ENCODE results near the gene JHY.

JHY gene

GRCh38 chr11:122871302-122871701, 11.3 kb upstream of the JHY start:
- no peak overlapping the region for H3K27ac ChIP-seq (ENCODE audit: insufficient read depth, low read length, poor library complexity, severe bottlenecking)
- H3K9me3 ChIP-seq (ENCODE audit: control insufficient read depth, low read length) = no peaks in the 10 kb centered on the region
- H3K27me3 ChIP-seq (replicated peaks; ENCODE audit: control insufficient read depth, insufficient read depth, low read length, poor library complexity, severe bottlenecking) = peaks cover 5% of the 10 kb centered on the region
- DNase-seq = no peak
- no peaks in the 10 kb centered on the region for H3K36me3 ChIP-seq (ENCODE audit: control insufficient read depth, insufficient read depth, low read length)
- no peak overlapping the region for H3K4me3 ChIP-seq (ENCODE audit: insufficient read depth, low read depth, low read length, poor library complexity, severe bottlenecking)
- H3K4me1 ChIP-seq (ENCODE audit: control insufficient read depth, insufficient read depth, low read length, poor library complexity, severe bottlenecking) = no peaks in the 10 kb centered on the region

- no peaks in the 10 kb centered on the region for H3K4me1 ChIP-seq (ENCODE audit: control insufficient read depth, insufficient read depth, low read length, poor library complexity, severe bottlenecking)
- no peak for DNase-seq
- no peak overlapping the region for H3K4me3 ChIP-seq (ENCODE audit: insufficient read depth, low read depth, low read length, poor library complexity, severe bottlenecking)
- no peaks in the 10 kb centered on the region for H3K9me3 ChIP-seq (ENCODE audit: control insufficient read depth, low read length)
- H3K27ac ChIP-seq (ENCODE audit: insufficient read depth, low read length, poor library complexity, severe bottlenecking) = no peak overlapping the region
- peaks cover 5% of the 10 kb centered on the region for H3K27me3 ChIP-seq (replicated peaks; ENCODE audit: control insufficient read depth, insufficient read depth, low read length, poor library complexity, severe bottlenecking)
- H3K36me3 ChIP-seq (ENCODE audit: control insufficient read depth, insufficient read depth, low read length) = no peaks in the 10 kb centered on the region
These were observed 10.5 kb upstream of the JHY start for GRCh38 chr11:122872046-122872445.

GRCh38 chr11:122874991-122875390, 7.6 kb upstream of the JHY start:
- H3K27me3 ChIP-seq (replicated peaks; ENCODE audit: control insufficient read depth, insufficient read depth, low read length, poor library complexity, severe bottlenecking) = no peaks in the 10 kb centered on the region
- H3K27ac ChIP-seq (ENCODE audit: insufficient read depth, low read length, poor library complexity, severe bottlenecking) = no peak overlapping the region
- no peaks in the 10 kb centered on the region for H3K4me1 ChIP-seq (ENCODE audit: control insufficient read depth, insufficient read depth, low read length, poor library complexity, severe bottlenecking)
- no peak overlapping the region for H3K4me3 ChIP-seq (ENCODE audit: insufficient read depth, low read depth, low read length, poor library complexity, severe bottlenecking)
- H3K36me3 ChIP-seq (ENCODE audit: control insufficient read depth, insufficient read depth, low read length) = no peaks in the 10 kb centered on the region
- H3K9me3 ChIP-seq (ENCODE audit: control insufficient read depth, low read length) = no peaks in the 10 kb centered on the region
- no peak for DNase-seq

GRCh38 chr11:122877732-122878131, 4.8 kb upstream of the JHY start:
- no peaks in the 10 kb centered on the region for H3K9me3 ChIP-seq (ENCODE audit: control insufficient read depth, low read length)
- no peaks in the 10 kb centered on the region for H3K27me3 ChIP-seq (replicated peaks; ENCODE audit: control insufficient read depth, insufficient read depth, low read length, poor library complexity, severe bottlenecking)
- no peak overlapping the region for H3K27ac ChIP-seq (ENCODE audit: insufficient read depth, low read length, poor library complexity, severe bottlenecking)
- DNase-seq = no peak
- no peak overlapping the region for H3K4me3 ChIP-seq (ENCODE audit: insufficient read depth, low read depth, low read length, poor library complexity, severe bottlenecking)
- no peaks in the 10 kb centered on the region for H3K36me3 ChIP-seq (ENCODE audit: control insufficient read depth, insufficient read depth, low read length)
- peaks cover 3% of the 10 kb centered on the region for H3K4me1 ChIP-seq (ENCODE audit: control insufficient read depth, insufficient read depth, low read length, poor library complexity, severe bottlenecking)

- no peak overlapping the region for H3K4me3 ChIP-seq (ENCODE audit: insufficient read depth, low read depth, low read length, poor library complexity, severe bottlenecking)
- no peak overlapping the region for H3K27ac ChIP-seq (ENCODE audit: insufficient read depth, low read length, poor library complexity, severe bottlenecking)
- peaks cover 3% of the 10 kb centered on the region for H3K4me1 ChIP-seq (ENCODE audit: control insufficient read depth, insufficient read depth, low read length, poor library complexity, severe bottlenecking)
- no peak for DNase-seq
- H3K27me3 ChIP-seq (replicated peaks; ENCODE audit: control insufficient read depth, insufficient read depth, low read length, poor library complexity, severe bottlenecking) = no peaks in the 10 kb centered on the region
- H3K36me3 ChIP-seq (ENCODE audit: control insufficient read depth, insufficient read depth, low read length) = no peaks in the 10 kb centered on the region
- H3K9me3 ChIP-seq (ENCODE audit: control insufficient read depth, low read length) = no peaks in the 10 kb centered on the region
These were observed 2.8 kb upstream of the JHY start for GRCh38 chr11:122879785-122880184.

GRCh38 chr11:122882857-122883645, 492 bp downstream of the JHY start:
- Histone ChIP-seq H3K36me3 (ENCODE audit: control insufficient read depth, insufficient read depth, low read length) (no peaks in the 10 kb centered on the region), H3K4me1 (ENCODE audit: control insufficient read depth, insufficient read depth, low read length, poor library complexity, severe bottlenecking) (peaks cover 3% of the 10 kb centered on the region), H3K27ac (ENCODE audit: insufficient read depth, low read length, poor library complexity, severe bottlenecking) (peak overlapping the region; percentile 51), H3K4me3 (ENCODE audit: insufficient read depth, low read depth, low read length, poor library complexity, severe bottlenecking) (peak overlapping the region; percentile 64), H3K9me3 (ENCODE audit: control insufficient read depth, low read length) (no peaks in the 10 kb centered on the region), H3K27me3 (replicated peaks; ENCODE audit: control insufficient read depth, insufficient read depth, low read length, poor library complexity, severe bottlenecking) (no peaks in the 10 kb centered on the region)
- peak; percentile 28 to 33 (median 30) for DNase-seq

GRCh38 chr11:122883646-122883979, 1.1 kb downstream of the JHY start:
- Histone ChIP-seq H3K36me3 (ENCODE audit: control insufficient read depth, insufficient read depth, low read length) (no peaks in the 10 kb centered on the region), H3K9me3 (ENCODE audit: control insufficient read depth, low read length) (no peaks in the 10 kb centered on the region), H3K27me3 (replicated peaks; ENCODE audit: control insufficient read depth, insufficient read depth, low read length, poor library complexity, severe bottlenecking) (no peaks in the 10 kb centered on the region), H3K4me3 (ENCODE audit: insufficient read depth, low read depth, low read length, poor library complexity, severe bottlenecking) (peak overlapping the region; percentile 64), H3K27ac (ENCODE audit: insufficient read depth, low read length, poor library complexity, severe bottlenecking) (peak overlapping the region; percentile 51), H3K4me1 (ENCODE audit: control insufficient read depth, insufficient read depth, low read length, poor library complexity, severe bottlenecking) (peaks cover 3% of the 10 kb centered on the region)
- no peak for DNase-seq

- H3K36me3 ChIP-seq (ENCODE audit: control insufficient read depth, insufficient read depth, low read length) = no peaks in the 10 kb centered on the region
- H3K9me3 ChIP-seq (ENCODE audit: control insufficient read depth, low read length) = no peaks in the 10 kb centered on the region
- no peaks in the 10 kb centered on the region for H3K4me1 ChIP-seq (ENCODE audit: control insufficient read depth, insufficient read depth, low read length, poor library complexity, severe bottlenecking)
- DNase-seq = no peak
- no peak overlapping the region for H3K27ac ChIP-seq (ENCODE audit: insufficient read depth, low read length, poor library complexity, severe bottlenecking)
- H3K27me3 ChIP-seq (replicated peaks; ENCODE audit: control insufficient read depth, insufficient read depth, low read length, poor library complexity, severe bottlenecking) = no peaks in the 10 kb centered on the region
- H3K4me3 ChIP-seq (ENCODE audit: insufficient read depth, low read depth, low read length, poor library complexity, severe bottlenecking) = no peak overlapping the region
These were observed 5.6 kb downstream of the JHY start for GRCh38 chr11:122888162-122888561.

- H3K4me3 ChIP-seq (ENCODE audit: insufficient read depth, low read depth, low read length, poor library complexity, severe bottlenecking) = no peak overlapping the region
- no peaks in the 10 kb centered on the region for H3K4me1 ChIP-seq (ENCODE audit: control insufficient read depth, insufficient read depth, low read length, poor library complexity, severe bottlenecking)
- no peak for DNase-seq
- no peaks in the 10 kb centered on the region for H3K36me3 ChIP-seq (ENCODE audit: control insufficient read depth, insufficient read depth, low read length)
- H3K27me3 ChIP-seq (replicated peaks; ENCODE audit: control insufficient read depth, insufficient read depth, low read length, poor library complexity, severe bottlenecking) = no peaks in the 10 kb centered on the region
- H3K9me3 ChIP-seq (ENCODE audit: control insufficient read depth, low read length) = no peaks in the 10 kb centered on the region
- H3K27ac ChIP-seq (ENCODE audit: insufficient read depth, low read length, poor library complexity, severe bottlenecking) = no peak overlapping the region
These were observed 10.6 kb downstream of the JHY start for GRCh38 chr11:122893131-122893530.

- Histone ChIP-seq H3K9me3 (ENCODE audit: control insufficient read depth, low read length) (no peaks in the 10 kb centered on the region), H3K27ac (ENCODE audit: insufficient read depth, low read length, poor library complexity, severe bottlenecking) (no peak overlapping the region), H3K27me3 (replicated peaks; ENCODE audit: control insufficient read depth, insufficient read depth, low read length, poor library complexity, severe bottlenecking) (no peaks in the 10 kb centered on the region), H3K4me1 (ENCODE audit: control insufficient read depth, insufficient read depth, low read length, poor library complexity, severe bottlenecking) (no peaks in the 10 kb centered on the region), H3K36me3 (ENCODE audit: control insufficient read depth, insufficient read depth, low read length) (no peaks in the 10 kb centered on the region), H3K4me3 (ENCODE audit: insufficient read depth, low read depth, low read length, poor library complexity, severe bottlenecking) (no peak overlapping the region)
- no peak for DNase-seq
These were observed 13.0 kb downstream of the JHY start for GRCh38 chr11:122895563-122895962.

All from effector memory CD4-positive, alpha-beta T cell (primary cell).